ENCODE data around the gene ARL5B.

Gene ARL5B

DNA sequence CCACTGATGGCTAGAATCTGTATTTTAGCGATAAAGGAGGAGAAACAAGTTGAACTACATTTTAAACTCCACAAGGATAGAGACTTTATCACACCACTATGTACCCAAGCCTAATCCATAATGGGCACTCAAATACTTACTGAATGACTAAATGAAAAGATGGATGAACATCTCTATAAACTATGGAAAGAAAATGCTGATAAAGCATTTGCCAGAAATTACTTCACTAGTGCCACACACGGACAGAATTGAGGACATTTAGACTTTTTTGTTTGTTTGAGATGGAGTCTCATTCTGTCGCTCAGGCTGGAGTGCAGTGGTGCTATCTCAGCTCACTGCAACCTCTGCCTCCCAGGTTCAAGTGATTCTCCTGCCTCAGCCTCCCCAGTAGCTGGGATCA, 6.1 kb upstream of the ARL5B start:
- TF ChIP-seq GATA3 (IDR thresholded peaks at IDR 0.05; ENCODE audit: low read depth, low read length) (no peak), GATA2 (IDR thresholded peaks at IDR 0.05; ENCODE audit: low read depth, low read length) (no peak)

DNA sequence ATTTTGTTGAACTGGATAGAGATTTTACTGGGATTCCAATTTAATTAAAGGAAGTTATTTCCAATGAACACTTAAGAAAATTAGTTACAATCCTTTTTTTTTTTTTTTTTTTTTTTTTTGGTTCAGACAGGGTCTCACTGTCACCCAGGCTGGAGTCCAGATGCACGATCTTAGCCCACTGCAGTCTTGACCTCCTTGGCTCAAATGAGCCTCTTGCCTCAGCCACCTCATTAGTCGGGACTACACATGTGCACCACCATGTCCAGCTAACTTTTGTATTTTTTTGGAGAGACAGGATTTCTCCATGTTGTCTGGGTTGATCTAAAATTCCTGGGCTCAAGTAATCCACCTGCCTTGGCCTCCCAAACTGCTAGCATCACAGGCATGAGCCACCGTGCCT, 2.5 kb upstream of the ARL5B start:
- TF ChIP-seq GATA3 (IDR thresholded peaks at IDR 0.05; ENCODE audit: low read depth, low read length) (no peak), GATA2 (IDR thresholded peaks at IDR 0.05; ENCODE audit: low read depth, low read length) (no peak)

DNA sequence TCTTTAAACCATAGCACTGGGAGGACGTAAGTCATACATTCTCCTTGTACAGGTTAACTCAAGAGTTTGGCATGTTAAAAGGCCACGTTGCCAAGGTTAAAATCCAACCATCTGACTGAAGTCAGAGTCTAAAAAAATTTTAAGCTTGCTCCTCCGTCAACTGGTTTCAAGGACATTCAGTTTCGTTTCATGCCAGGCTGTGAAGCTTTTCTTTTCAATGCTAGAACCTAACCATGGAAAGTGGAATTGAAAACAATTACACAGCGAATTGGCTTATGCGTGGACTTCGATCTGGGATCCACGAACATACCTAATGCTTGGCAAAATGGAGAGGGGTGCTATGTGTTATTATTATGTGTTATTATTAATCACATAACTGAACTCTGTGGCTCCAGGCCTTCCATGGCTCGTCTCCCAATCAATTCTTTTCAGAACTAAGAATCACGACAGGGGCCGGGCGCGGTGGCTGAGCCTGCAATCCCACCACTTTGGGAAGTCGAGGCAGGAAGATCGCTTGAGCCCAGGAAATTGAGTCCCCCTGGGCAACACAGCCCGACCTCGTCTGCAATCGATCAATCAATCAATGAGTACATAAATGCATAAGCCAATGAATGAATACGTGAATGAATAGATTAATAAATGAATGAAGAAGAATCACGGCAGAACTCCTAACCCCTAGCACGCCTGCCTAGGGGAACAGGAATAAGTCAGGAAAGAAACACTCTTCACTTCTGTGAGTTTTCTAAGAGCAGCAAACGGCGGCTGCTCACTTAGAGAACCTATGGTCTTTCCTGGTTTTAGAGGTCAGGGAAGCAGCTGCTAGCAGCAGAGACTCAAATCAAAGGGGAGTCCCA, 733 bp upstream of the ARL5B start:
- TF ChIP-seq GATA3 (IDR thresholded peaks at IDR 0.05; ENCODE audit: low read depth, low read length) (no peak), GATA2 (IDR thresholded peaks at IDR 0.05; ENCODE audit: low read depth, low read length) (no peak)

DNA sequence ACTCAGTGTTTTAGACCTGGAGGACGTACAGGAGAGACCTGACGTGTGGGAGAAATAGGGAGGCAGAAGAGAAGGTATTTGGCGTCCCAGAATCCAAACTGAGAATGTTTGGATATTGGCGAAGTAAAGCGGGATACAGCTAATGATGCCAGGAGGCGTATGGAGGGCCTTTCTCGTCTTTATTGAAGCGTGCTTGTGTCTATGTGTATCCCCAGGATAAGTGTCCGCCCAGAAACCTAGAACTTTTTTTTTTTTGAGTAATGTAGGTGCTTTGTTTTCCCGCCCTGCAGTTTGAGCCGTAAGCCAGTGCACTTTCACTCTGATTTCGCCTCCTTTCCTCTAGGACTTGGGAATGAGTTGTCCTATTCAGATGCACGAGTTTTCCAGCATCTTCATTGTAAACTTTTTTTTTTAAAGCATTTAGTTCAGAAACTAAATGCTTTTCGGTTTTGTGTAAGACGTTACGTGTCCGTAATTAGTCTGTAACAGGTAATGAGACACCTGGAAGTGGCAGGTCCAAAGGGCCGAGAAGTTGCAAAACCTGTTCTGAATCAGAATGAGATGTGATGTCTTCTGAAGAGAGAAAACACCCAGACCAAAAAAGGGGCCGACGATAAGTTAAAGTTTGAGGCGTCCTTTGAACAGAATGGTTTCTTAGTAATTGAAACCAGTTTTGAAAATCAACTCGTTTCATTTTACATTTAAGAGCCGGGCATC, 746 bp downstream of the ARL5B start:
- TF ChIP-seq GATA2 (IDR thresholded peaks at IDR 0.05; ENCODE audit: low read depth, low read length) (no peak), GATA3 (IDR thresholded peaks at IDR 0.05; ENCODE audit: low read depth, low read length) (no peak)

DNA sequence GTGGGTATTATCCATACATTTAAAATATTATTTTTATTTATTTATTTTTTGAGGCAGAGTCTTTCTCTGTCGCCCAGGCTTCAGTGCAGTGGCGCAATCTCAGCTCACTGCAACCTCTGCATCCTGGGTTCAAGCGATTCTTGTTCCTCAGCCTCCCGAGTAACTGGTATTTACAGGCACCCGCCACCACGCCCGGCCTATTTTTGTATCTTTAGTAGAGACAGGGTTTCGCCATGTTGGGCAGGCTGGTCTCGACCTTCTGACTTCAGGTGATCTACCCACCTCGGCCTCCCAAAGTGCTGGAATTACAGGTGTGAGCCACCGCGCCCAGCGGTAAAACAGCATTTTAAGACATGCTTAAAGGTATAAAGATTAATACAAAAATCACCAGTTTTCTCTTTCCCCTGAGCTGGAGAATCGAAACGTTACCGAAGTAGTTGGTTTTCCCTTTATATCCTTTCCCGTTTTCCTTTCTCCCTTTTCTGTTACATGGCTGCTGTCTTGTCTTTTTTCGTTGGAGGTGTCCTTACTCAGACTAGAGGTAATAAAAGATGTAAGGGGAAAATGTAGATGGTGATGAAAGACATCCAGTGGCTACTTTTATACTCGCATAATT, 1.7 kb downstream of the ARL5B start:
- no peak for TF ChIP-seq GATA3 (IDR thresholded peaks at IDR 0.05; ENCODE audit: low read depth, low read length)
- no peak for TF ChIP-seq GATA2 (IDR thresholded peaks at IDR 0.05; ENCODE audit: low read depth, low read length)

DNA sequence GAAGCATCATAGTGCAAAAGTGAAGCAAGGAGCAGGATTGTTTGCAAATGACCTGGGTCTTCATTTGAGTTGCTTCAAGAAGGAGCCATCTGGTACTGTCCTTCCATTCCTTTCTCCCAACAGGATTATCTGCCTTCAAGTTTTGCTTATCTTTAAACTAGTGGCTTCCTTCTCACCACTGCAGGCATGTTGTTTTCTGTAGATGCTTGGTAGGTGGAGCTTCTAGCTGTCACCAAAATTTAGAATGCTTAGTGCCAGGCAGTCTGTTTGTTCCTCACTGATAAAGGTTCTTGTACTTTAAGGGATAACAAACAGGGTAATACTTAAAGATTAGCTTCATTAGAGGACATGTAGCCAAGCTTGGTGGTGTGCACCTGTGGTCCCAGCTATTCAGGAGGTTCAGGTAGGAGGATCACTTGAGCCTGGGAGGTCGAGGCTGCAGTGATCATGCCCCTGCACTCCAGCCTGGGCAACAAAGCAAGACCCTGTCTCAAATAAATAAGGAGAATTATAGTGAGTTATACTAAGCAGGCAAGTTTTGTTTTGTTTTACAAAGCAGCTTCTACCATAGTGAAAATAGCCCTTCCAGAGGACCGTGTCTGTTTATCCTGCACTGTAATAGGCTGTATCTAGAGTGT, 5.7 kb downstream of the ARL5B start:
- TF ChIP-seq GATA3 (IDR thresholded peaks at IDR 0.05; ENCODE audit: low read depth, low read length) (no peak), GATA2 (IDR thresholded peaks at IDR 0.05; ENCODE audit: low read depth, low read length) (no peak)

DNA sequence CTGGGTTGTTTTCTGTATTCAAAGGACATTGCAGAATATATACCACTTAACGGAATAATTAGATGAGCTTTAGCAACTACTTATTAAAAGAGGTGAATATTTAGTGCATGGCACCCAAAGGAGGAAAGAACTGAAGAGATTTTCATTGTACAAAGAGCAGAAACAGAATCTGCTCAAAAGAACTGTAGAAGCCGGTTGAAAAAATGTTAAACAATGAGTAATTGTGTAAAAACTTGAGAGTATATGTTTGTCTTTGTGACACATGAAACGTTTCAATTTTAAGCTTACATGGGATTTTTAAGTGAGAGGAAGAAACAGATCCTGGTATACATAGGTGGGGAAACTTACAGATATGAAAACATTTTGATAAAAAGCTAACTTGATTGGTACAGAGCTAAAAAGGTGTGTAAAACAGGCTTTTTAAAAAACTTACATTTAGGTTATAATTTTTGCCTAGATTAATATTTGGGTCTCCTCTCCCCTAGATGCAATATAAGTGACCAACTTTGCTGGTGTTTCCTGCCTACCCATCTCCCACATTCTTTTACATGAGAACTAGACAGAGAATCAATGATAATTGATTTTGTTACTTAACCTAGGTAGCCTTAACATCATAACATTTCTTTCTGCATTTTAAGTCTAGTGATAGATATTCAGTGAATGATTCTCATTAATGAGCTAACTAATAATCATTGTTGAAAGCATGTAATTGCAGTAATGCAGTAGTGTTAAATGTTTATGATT, 6.8 kb downstream of the ARL5B start:
- no peak for TF ChIP-seq GATA2 (IDR thresholded peaks at IDR 0.05; ENCODE audit: low read depth, low read length)

DNA sequence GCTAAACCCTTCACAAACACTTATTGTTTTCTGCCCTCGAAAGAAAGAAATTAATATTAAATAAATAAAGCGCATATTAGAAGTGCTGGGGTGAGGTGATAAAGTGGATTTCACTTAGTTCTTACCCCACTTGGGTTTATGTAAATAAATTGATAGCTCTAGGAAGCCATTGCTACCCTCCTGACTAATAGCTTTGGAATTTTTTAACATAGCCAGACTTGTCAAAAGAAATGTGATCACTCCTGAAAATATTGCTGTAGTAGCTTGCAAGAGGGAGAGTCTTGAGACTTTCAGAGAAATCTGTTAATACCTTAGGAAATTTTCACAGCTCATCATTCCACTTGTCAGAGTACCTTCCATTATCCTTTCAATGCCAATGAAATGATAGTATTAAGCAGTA, 7.6 kb downstream of the ARL5B start:
- TF ChIP-seq GATA3 (IDR thresholded peaks at IDR 0.05; ENCODE audit: low read depth, low read length) (no peak), GATA2 (IDR thresholded peaks at IDR 0.05; ENCODE audit: low read depth, low read length) (no peak)

DNA sequence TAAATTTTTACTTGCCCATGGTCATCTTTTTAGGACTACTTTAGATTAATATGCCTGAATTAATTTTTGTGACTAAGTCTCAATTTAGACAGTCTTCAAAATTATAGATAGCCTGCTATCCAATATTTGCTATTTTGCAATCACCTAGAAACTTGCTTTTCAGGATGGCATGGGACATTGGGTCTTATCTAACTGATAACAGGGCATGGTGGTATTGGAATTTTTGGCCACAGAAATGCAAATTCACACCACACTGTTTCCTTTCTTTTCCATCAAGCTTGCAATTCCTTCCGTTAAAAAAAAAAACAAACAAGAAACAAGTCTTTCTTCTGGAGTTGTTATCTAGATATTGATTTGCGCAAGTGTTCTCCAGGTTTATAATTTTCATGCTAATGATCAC, 8.8 kb downstream of the ARL5B start:
- TF ChIP-seq GATA3 (IDR thresholded peaks at IDR 0.05; ENCODE audit: low read depth, low read length) (no peak), GATA2 (IDR thresholded peaks at IDR 0.05; ENCODE audit: low read depth, low read length) (no peak)

DNA sequence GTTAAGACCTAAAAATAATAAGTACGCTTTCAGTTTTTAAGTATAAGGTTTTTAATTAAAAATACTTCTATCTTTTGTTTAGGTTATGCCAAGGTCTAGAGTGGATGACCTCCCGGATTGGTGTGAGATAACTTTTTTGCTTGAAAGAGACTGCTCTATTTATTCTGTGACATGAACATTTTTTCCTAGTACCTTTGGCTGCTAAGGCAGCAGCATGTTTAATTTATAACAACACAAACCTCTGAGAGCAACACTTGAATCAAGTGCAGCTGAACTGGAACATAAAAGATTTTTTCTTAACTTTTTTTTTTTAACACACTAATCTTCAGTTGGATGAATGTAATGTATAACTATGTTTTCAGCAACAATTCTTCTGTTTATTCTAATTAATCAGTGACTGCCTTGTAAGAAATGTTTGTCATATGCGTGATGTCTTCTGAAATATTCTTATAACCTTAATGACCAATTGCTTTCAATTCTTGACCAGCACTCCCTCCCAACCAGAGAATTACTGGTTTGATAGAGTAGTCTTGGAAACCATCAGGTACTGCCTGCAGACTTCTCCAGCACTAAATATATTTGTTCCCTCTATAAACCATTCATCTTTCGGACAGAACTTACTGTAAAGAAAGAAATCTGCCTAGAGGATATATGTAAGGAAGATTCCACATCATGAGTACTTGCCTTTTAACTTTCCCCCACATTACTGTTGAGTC, 16.0 kb downstream of the ARL5B start:
- no peak for TF ChIP-seq GATA3 (IDR thresholded peaks at IDR 0.05; ENCODE audit: low read depth, low read length)
- no peak for TF ChIP-seq GATA2 (IDR thresholded peaks at IDR 0.05; ENCODE audit: low read depth, low read length)

DNA sequence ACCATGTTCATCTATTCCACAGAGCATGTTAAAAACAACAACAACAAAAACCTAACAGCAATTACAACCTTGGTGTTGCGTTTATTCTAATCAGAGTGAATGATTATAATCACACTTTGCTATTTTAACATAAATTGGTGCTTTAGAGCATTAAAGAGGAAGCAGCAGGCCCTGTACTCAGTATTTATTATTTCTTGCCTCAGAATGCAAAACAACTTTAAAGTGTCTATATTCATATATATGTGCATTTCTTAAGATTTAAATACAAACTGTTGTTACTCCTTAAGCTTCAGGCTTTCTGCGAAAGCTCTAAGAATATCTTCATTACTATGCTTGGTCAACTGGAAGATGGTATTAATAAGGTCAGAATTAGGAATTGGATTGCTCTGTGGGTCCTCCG, 21.5 kb downstream of the ARL5B start:
- TF ChIP-seq GATA2 (IDR thresholded peaks at IDR 0.05; ENCODE audit: low read depth, low read length) = no peak
- no peak for TF ChIP-seq GATA3 (IDR thresholded peaks at IDR 0.05; ENCODE audit: low read depth, low read length)

DNA sequence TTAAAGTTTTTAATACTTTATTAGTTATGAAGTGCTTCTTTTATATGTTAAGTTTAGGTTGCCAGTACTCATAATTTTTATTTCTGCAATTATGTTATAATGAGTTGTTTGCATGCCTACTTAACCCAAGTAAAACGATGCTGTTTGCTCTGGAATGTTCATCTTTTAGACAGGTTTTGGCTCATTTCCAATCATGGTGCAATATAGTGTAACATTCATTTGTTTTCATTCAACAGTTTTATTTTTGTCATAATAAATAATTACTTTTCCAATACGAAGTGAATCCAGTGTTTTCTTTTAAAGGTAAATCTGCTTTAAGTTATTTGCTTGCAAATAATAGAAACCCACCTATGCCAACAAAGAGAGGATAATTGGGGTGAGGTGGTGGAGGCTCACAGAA, 22.1 kb downstream of the ARL5B start:
- no peak for TF ChIP-seq GATA2 (IDR thresholded peaks at IDR 0.05; ENCODE audit: low read depth, low read length)
- TF ChIP-seq GATA3 (IDR thresholded peaks at IDR 0.05; ENCODE audit: low read depth, low read length) = no peak

DNA sequence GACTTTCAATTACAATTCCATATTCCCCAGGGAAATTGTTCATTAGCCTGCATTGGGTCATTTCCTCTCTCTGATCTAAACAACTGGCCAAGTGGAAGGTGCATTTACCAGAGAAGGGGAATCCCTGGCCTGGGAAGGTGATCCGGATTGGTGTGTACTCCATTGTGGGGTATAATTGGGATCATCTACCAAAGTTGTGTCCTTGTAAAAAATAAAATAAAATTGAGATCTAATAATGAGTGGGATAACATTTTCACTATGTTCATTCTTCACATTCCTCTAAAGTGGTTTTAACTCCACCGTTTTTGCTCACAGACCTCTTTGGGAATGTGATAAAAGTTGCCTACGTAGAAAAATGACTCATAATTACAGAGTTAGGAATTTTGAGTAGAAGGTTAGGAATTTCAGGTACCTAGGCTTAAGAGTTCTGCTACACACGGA, 22.8 kb downstream of the ARL5B start:
- TF ChIP-seq GATA2 (IDR thresholded peaks at IDR 0.05; ENCODE audit: low read depth, low read length) = no peak
- TF ChIP-seq GATA3 (IDR thresholded peaks at IDR 0.05; ENCODE audit: low read depth, low read length) = no peak

Data from SH-SY5Y (cell line).